B cell (primary cell): ENCODE results near the gene PCDH9. TPM values are rescaled to one million over a fixed set of nuclear protein-coding genes. Genes with fewer than 3 reads are reported as not detected.

Source experiments
- ATAC-seq: fragments of 200-7000 bp; cut with Tn5 transposase; one replicate; pipeline ENCODE4 v1.10.0; 2021; ENCODE audit warnings: low read depth, mild to moderate bottlenecking, moderate number of reproducible peaks, moderate library complexity
- CTCF ChIA-PET: fragments of 350-600 bp; sonication (Branson Sonifier 250); formaldehyde crosslinking; loops from one replicate; lab custom pipeline; 2021; ENCODE audit warnings: antibody characterized with exemption, inconsistent platforms; lab: Charles Lee
- POLR2A ChIA-PET: fragments of 350-600 bp; sonication (Branson Sonifier 250); formaldehyde crosslinking; loops from one replicate; lab custom pipeline; 2021; ENCODE audit warnings: antibody characterized with exemption; lab: Charles Lee
- DNase-seq: peaks from one replicate; pipeline ENCODE4 v3.0.0; 2013
- H2AFZ ChIP-seq: 2 replicates; pipeline ENCODE4 v1.6.1; 2012; ENCODE audit warnings: mild to moderate bottlenecking, low read depth, low read length; ENCODE audit not compliant: insufficient read depth, poor library complexity, severe bottlenecking
- H3K27ac ChIP-seq, 2 donors: 1 replicate in 1 of 2; 2 replicates in 1 of 2; pipeline ENCODE4 v1.5.1; 2012 to 2013; ENCODE audit warnings: low read length in 2 of 2, mild to moderate bottlenecking in 2 of 2, moderate library complexity in 1 of 2
- H3K27me3 ChIP-seq, 4 experiments: fragments of 200-600 bp in 1 of 4; sonication (generic) in 1 of 4; replicated peaks in 1 of 4; 1 replicate in 2 of 4; 2 replicates in 2 of 4; pipeline versions ENCODE4 v1.6.1 to v1.7.0; 2013 to 2016; ENCODE audit warnings: low read length in 3 of 4, mild to moderate bottlenecking in 2 of 4, mixed read lengths in 1 of 4, moderate library complexity in 1 of 4; ENCODE audit not compliant: insufficient read depth in 4 of 4, control insufficient read depth in 3 of 4; ENCODE audit errors: control extremely low read depth in 1 of 4
- H3K36me3 ChIP-seq, 2 experiments: replicated peaks in 1 of 2; 1 replicate in 1 of 2; 2 replicates in 1 of 2; pipeline versions ENCODE4 v1.6.1 to v1.7.1; 2013; ENCODE audit warnings: low read length in 1 of 2; ENCODE audit not compliant: insufficient read depth in 2 of 2, control insufficient read depth in 1 of 2; ENCODE audit errors: control extremely low read depth in 1 of 2, extremely low read depth in 1 of 2
- H3K4me1 ChIP-seq, 2 donors: fragments of 200-600 bp in 1 of 2; sonication (generic) in 1 of 2; 1 replicate in 1 of 2; 2 replicates in 1 of 2; pipeline versions ENCODE4 v1.5.1 to v1.6.1; 2013 to 2017; ENCODE audit warnings: low read length in 2 of 2; ENCODE audit not compliant: control insufficient read depth in 2 of 2, insufficient read depth in 2 of 2
- H3K4me2 ChIP-seq: replicated peaks from 2 replicates; pipeline ENCODE3; 2012; ENCODE audit warnings: mild to moderate bottlenecking, low read depth, low read length; ENCODE audit not compliant: poor library complexity, severe bottlenecking
- H3K4me3 ChIP-seq, 5 experiments: fragments of 200-600 bp in 1 of 5; sonication (generic) in 1 of 5; 1 replicate in 3 of 5; 2 replicates in 2 of 5; pipeline versions ENCODE4 v1.5.1 to v1.7.0; 2011 to 2016; ENCODE audit warnings: low read length in 4 of 5, mild to moderate bottlenecking in 4 of 5, low read depth in 2 of 5, control low read depth in 1 of 5, moderate library complexity in 1 of 5; ENCODE audit not compliant: insufficient read depth in 1 of 5; ENCODE audit errors: control extremely low read depth in 1 of 5, extremely low read depth in 1 of 5
- H3K79me2 ChIP-seq: fragments of 200-600 bp; sonication (generic); one replicate; pipeline ENCODE4 v1.6.0; 2016; ENCODE audit warnings: low read length; ENCODE audit not compliant: control insufficient read depth, insufficient read depth
- H3K9ac ChIP-seq: fragments of 200-600 bp; sonication (generic); 2 replicates; pipeline ENCODE4 v1.6.1; 2017; ENCODE audit warnings: mild to moderate bottlenecking, low read length, moderate library complexity
- H3K9me3 ChIP-seq, 3 donors: one replicate each; pipeline versions ENCODE4 v1.6.1 to v1.7.1; 2013; ENCODE audit warnings: low read length in 2 of 3; ENCODE audit not compliant: control insufficient read depth in 2 of 3, insufficient read depth in 1 of 3; ENCODE audit errors: control extremely low read depth in 1 of 3
- H4K20me1 ChIP-seq: 2 replicates; pipeline ENCODE4 v1.6.0; 2012; ENCODE audit warnings: mild to moderate bottlenecking, low read length; ENCODE audit not compliant: insufficient read depth, control insufficient read depth, poor library complexity, severe bottlenecking
- H3K27ac Mint-ChIP-seq: one replicate; pipeline ENCODE4 v1.8.0; 2021; ENCODE audit warnings: mixed read lengths
- H3K27me3 Mint-ChIP-seq: one replicate; pipeline ENCODE4 v1.8.0; 2021; ENCODE audit warnings: mixed read lengths
- H3K4me1 Mint-ChIP-seq: one replicate; pipeline ENCODE4 v1.8.0; 2021; ENCODE audit warnings: mixed read lengths
- H3K4me3 Mint-ChIP-seq: one replicate; pipeline ENCODE4 v1.8.0; 2021; ENCODE audit warnings: mixed read lengths
- H3K9me3 Mint-ChIP-seq: one replicate; pipeline ENCODE4 v1.8.0; 2022; ENCODE audit warnings: mixed read lengths; ENCODE audit not compliant: insufficient read depth
- EZH2 ChIP-seq: IDR thresholded peaks from 2 replicates; pipeline ENCODE4 v1.6.1; 2012; ENCODE audit warnings: borderline replicate concordance, low read depth, mild to moderate bottlenecking, moderate library complexity, low read length; ENCODE audit not compliant: insufficient read depth, poor library complexity, severe bottlenecking
- WGBS: methylation state at CpG from one replicate; pipeline ENCODE4 v1.1.5; 2013; ENCODE audit warnings: missing lambda C conversion rate; ENCODE audit not compliant: insufficient coverage; 5-methylcytosine and 5-hydroxymethylcytosine counted together
- intact Hi-C: fragments of 100-400 bp; cut with micrococcal nuclease; formaldehyde crosslinking; loops from one replicate; pipeline ENCODE4 v1.10.0; 2022
- polyA plus RNA-seq: library from polyadenylated mRNA; depleted of rRNA; stranded (reverse); fragments of >200 nt; gene quantifications from 2 replicates; pipeline ENCODE4 v1.2.3, GENCODE V29; 2012
- total RNA-seq, 2 donors: library from RNA; stranded (reverse); fragments of 120-200 nt in 1 of 2; gene quantifications; 1 replicate in 1 of 2; 2 replicates in 1 of 2; pipeline versions ENCODE4 v1.2.3 to v1.2.4, GENCODE V29; 2013 to 2022
- TF ChIP-seq, protein P1 (sequence below): fragments of 200-600 bp; IDR thresholded peaks from one replicate; pipeline ENCODE4 v1.8.0; 2022; ENCODE audit warnings: antibody characterized with exemption, mild to moderate bottlenecking

PCDH9 gene
- total and polyA plus RNA-seq, 2 donors (not counting 1 experiment from before 2014, with no cell fraction given) = 13.1 to 21.8 TPM

DNA sequence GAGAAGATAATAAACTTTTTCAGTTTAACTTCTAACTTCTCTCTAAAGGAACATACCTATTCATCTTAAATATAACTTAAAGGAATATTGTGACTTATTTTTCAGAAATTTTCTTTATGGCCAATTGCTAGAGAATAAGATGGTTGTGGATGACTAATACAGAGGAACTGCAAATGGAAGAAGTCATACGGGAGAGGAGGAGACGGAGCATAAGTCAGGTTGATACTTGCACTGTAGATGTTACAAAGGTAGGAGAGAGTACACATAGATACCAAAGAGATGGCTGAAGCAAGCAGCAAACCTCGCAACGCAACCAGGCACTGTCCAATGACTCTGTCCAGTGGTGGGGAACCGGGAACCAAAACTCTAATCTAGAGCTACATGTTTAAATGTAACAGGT, 963.4 kb downstream of the PCDH9 start:
- ChIA-PET POLR2A (no interaction called here), CTCF (no interaction called here)
- no peak overlapping the region for H3K9ac ChIP-seq
- no peaks in the 10 kb centered on the region for H3K27me3 ChIP-seq
- H3K79me2 ChIP-seq = no peaks in the 10 kb centered on the region
- H3K4me1 Mint-ChIP-seq = no peaks in the 10 kb centered on the region
- no peak overlapping the region for H3K27ac ChIP-seq
- H3K27ac Mint-ChIP-seq = no peak overlapping the region
- 80% methylated on average over 3 of the region's 5 CpGs for WGBS
- no peak overlapping the region for H2AFZ ChIP-seq
- H3K9me3 Mint-ChIP-seq = no peaks in the 10 kb centered on the region
- no peak overlapping the region for H3K4me3 Mint-ChIP-seq
- H3K9me3 ChIP-seq = no peaks in the 10 kb centered on the region
- no peak for DNase-seq
- no peak overlapping the region for H3K4me3 ChIP-seq
- TF ChIP-seq, protein P1, sequence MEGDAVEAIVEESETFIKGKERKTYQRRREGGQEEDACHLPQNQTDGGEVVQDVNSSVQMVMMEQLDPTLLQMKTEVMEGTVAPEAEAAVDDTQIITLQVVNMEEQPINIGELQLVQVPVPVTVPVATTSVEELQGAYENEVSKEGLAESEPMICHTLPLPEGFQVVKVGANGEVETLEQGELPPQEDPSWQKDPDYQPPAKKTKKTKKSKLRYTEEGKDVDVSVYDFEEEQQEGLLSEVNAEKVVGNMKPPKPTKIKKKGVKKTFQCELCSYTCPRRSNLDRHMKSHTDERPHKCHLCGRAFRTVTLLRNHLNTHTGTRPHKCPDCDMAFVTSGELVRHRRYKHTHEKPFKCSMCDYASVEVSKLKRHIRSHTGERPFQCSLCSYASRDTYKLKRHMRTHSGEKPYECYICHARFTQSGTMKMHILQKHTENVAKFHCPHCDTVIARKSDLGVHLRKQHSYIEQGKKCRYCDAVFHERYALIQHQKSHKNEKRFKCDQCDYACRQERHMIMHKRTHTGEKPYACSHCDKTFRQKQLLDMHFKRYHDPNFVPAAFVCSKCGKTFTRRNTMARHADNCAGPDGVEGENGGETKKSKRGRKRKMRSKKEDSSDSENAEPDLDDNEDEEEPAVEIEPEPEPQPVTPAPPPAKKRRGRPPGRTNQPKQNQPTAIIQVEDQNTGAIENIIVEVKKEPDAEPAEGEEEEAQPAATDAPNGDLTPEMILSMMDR = no peak
- TF ChIP-seq EZH2 = no peak
- ATAC-seq = no peak
- H3K4me2 ChIP-seq = no peak overlapping the region
- intact Hi-C loops = no loop called here
- peaks cover 2% of the 10 kb centered on the region for H3K27me3 Mint-ChIP-seq
- no peaks in the 10 kb centered on the region for H3K36me3 ChIP-seq
- no peaks in the 10 kb centered on the region for H3K4me1 ChIP-seq
- H4K20me1 ChIP-seq = no peaks in the 10 kb centered on the region

DNA sequence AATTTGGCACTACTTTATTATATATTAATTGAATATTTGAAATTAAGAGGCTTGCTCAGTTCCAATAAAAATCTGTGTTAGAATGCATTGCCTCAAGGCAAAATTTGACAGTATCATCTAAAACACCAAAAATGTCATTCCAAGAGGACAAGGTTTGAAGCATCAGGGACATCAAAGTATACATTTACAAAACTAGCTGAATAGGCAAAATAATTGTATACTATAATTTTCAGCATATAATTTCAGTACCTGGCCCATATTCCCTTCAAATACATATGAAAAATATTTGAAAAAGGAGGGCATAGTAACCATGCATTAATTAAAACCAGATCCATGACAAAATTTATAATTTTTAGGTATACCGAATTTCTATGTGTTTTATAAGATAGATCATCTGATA, 963.8 kb downstream of the PCDH9 start:
- Histone ChIP-seq H3K4me2 (no peak overlapping the region), H3K9ac (no peak overlapping the region), H4K20me1 (no peaks in the 10 kb centered on the region), H3K27ac (no peak overlapping the region), H3K36me3 (no peaks in the 10 kb centered on the region), H3K79me2 (no peaks in the 10 kb centered on the region), H3K9me3 (no peaks in the 10 kb centered on the region), H3K4me3 (no peak overlapping the region), H2AFZ (no peak overlapping the region), H3K27me3 (no peaks in the 10 kb centered on the region), H3K4me1 (no peaks in the 10 kb centered on the region)
- Mint-ChIP-seq H3K4me1 (no peaks in the 10 kb centered on the region), H3K9me3 (no peaks in the 10 kb centered on the region), H3K27ac (no peak overlapping the region), H3K27me3 (peaks cover 2% of the 10 kb centered on the region), H3K4me3 (no peak overlapping the region)
- ATAC-seq (no peak), DNase-seq (no peak)
- TF ChIP-seq, protein P1 = no peak
- TF ChIP-seq EZH2 = no peak
- no CpG with 5 or more reads among the region's 1 CpG for WGBS
- ChIA-PET POLR2A (no interaction called here), CTCF (no interaction called here)
- intact Hi-C loops = no loop called here
